ENCODE results near the gene MACF1. TPM values are rescaled to one million over a fixed set of nuclear protein-coding genes. Genes with fewer than 3 reads are reported as not detected.

Gene MACF1
- total and polyA plus RNA-seq, 8 donors, result 49.8 to 161 (median 89.1) TPM

DNA sequence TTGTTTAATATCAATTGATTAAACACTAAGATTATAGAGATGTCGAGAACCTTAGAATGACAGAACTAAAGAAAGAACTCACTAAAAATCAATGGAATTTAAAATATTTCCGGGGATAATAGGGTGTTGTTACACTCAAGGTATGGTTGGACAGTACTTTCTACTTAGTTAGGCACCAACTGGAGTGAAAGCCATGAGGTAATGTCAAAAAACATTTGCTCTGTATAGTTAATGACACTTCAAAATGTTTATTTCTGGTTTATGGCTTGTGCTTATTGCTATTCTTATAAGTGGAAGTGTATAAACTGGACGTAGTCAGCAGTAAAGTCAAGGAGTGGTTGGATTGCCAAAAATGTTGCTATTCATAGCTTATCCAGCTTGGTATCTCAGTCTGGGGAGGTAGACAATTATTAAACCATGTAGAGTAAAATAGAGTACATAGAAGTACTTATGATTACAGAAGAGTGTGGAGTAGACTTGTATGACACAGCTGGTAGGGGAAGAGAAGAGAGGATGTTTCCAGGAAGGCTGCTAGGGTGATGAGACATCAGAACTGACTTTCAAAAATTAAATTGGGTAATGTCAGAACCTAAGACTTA lies 230.4 kb downstream of the MACF1 start:
- intact Hi-C loops (cut with DNase I), result no loop called here
- TF ChIP-seq, protein P1, sequence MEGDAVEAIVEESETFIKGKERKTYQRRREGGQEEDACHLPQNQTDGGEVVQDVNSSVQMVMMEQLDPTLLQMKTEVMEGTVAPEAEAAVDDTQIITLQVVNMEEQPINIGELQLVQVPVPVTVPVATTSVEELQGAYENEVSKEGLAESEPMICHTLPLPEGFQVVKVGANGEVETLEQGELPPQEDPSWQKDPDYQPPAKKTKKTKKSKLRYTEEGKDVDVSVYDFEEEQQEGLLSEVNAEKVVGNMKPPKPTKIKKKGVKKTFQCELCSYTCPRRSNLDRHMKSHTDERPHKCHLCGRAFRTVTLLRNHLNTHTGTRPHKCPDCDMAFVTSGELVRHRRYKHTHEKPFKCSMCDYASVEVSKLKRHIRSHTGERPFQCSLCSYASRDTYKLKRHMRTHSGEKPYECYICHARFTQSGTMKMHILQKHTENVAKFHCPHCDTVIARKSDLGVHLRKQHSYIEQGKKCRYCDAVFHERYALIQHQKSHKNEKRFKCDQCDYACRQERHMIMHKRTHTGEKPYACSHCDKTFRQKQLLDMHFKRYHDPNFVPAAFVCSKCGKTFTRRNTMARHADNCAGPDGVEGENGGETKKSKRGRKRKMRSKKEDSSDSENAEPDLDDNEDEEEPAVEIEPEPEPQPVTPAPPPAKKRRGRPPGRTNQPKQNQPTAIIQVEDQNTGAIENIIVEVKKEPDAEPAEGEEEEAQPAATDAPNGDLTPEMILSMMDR (IDR thresholded peaks at IDR 0.05), result no peak
- H3K4me1 ChIP-seq, result peaks cover 0 to 17% (median 13%) of the 10 kb centered on the region in 3 donors
- peak; percentile 72 to 94 (median 91) for ATAC-seq
- no peaks in the 10 kb centered on the region for H3K9me3 ChIP-seq
- peaks cover 4 to 50% (median 26%) of the 10 kb centered on the region in 3 donors for H3K36me3 ChIP-seq
- no peaks in the 10 kb centered on the region for H3K27me3 ChIP-seq
- H3K27ac ChIP-seq, result peak overlapping the region; percentile 10 to 64 (median 38)
- FAIRE-seq, result peak; percentile 88
- 15 to 16% methylated on average over 3 of the region's 3 CpGs for WGBS, 2 donors
- no peak for DNase-seq
- H3K4me3 ChIP-seq, result no peak overlapping the region

GRCh38 chr1:39435597-39435996 lies 231.1 kb downstream of the MACF1 start:
- Histone ChIP-seq H3K4me1 (peaks cover 0 to 17% (median 13%) of the 10 kb centered on the region in 3 donors), H3K4me3 (no peak overlapping the region), H3K27ac (peak overlapping the region; percentile 10 to 64 (median 38)), H3K27me3 (no peaks in the 10 kb centered on the region), H3K36me3 (peaks cover 4 to 50% (median 26%) of the 10 kb centered on the region in 3 donors), H3K9me3 (no peaks in the 10 kb centered on the region)
- intact Hi-C loops (cut with DNase I), result no loop called here
- TF ChIP-seq, protein P1 (IDR thresholded peaks at IDR 0.05), result no peak
- no peak for FAIRE-seq
- peak; percentile 24 to 55 (median 32) for ATAC-seq
- DNase-seq, result no peak
- 64 to 66% methylated on average over 5 of the region's 5 CpGs for WGBS, 2 donors

DNA sequence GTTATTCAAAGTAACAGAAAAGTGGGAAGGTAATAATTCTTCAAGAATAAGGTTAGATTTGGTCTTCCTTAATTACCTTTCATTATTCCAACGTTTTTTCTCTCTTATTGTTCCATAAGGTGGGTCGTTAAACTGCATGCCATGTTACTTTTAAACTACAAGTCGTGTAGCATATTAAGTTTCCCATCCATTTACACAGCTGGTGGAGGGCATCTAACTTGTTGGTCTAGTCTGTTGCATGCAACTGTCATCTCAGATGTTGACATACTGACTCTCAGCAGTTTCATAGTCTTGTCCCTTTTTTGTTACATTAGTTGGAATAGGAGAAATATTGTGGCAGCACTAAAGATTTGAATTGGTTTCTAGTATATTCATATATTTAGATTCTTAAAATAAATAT lies 232.3 kb downstream of the MACF1 start:
- Histone ChIP-seq H3K36me3 (peaks cover 4 to 57% (median 34%) of the 10 kb centered on the region in 3 donors), H3K27me3 (no peaks in the 10 kb centered on the region), H3K4me1 (peaks cover 0 to 17% (median 13%) of the 10 kb centered on the region in 3 donors), H3K27ac (no peak overlapping the region), H3K4me3 (no peak overlapping the region), H3K9me3 (no peaks in the 10 kb centered on the region)
- TF ChIP-seq, protein P1 (IDR thresholded peaks at IDR 0.05), result no peak
- FAIRE-seq (no peak), ATAC-seq (no peak), DNase-seq (no peak)
- WGBS, 2 donors, result 61 to 63% methylated on average over 3 of the region's 3 CpGs
- intact Hi-C loops (cut with DNase I), result no loop called here

DNA sequence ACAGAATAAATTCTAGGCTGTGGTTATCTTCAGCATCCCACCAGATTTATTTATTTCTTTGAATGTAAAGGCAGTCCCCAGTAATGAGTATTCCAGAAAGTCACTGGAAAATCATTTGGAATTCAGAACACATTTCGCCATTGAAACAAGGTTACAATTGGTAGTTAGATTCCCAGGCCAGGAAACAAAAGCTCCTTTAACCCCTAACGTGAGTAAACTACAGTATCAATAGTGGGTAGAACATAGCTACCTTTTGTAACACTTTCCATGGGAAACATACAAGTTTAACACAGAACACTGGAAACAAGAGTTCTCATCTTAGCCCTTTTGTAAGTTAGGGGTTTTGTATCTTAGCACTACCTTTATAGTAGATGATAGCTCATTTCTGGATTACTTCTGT lies 233.5 kb downstream of the MACF1 start:
- DNase-seq, result no peak
- Histone ChIP-seq H3K27me3 (no peaks in the 10 kb centered on the region), H3K4me3 (no peak overlapping the region), H3K36me3 (peaks cover 8 to 63% (median 46%) of the 10 kb centered on the region in 3 donors), H3K9me3 (no peaks in the 10 kb centered on the region), H3K4me1 (peaks cover 0 to 17% (median 13%) of the 10 kb centered on the region in 3 donors), H3K27ac (no peak overlapping the region)
- TF ChIP-seq, protein P1 (IDR thresholded peaks at IDR 0.05), result no peak
- no peak for ATAC-seq
- 82 to 93% methylated on average over 2 of the region's 2 CpGs for WGBS, 2 donors
- intact Hi-C loops (cut with DNase I), result no loop called here
- no peak for FAIRE-seq

GRCh38 chr1:39440856-39441255 lies 236.4 kb downstream of the MACF1 start:
- Histone ChIP-seq H3K4me1 (peaks cover 0 to 4% (median 0%) of the 10 kb centered on the region in 3 donors), H3K27me3 (no peaks in the 10 kb centered on the region), H3K36me3 (peaks cover 8 to 80% (median 56%) of the 10 kb centered on the region in 3 donors), H3K4me3 (no peak overlapping the region), H3K9me3 (no peaks in the 10 kb centered on the region), H3K27ac (no peak overlapping the region)
- DNase-seq (no peak), ATAC-seq (no peak), FAIRE-seq (no peak)
- WGBS, 2 donors, result 81 to 85% methylated on average over 2 of the region's 2 CpGs
- intact Hi-C loops (cut with DNase I), result no loop called here
- TF ChIP-seq, protein P1 (IDR thresholded peaks at IDR 0.05), result no peak

All from pancreas (tissue), 10 donors.